ENCODE data around the gene TCN2. TPM values are rescaled to one million over a fixed set of nuclear protein-coding genes. Genes with fewer than 3 reads are reported as not detected.
"Not testable (repeated sequence)": the region's sequence is repeated elsewhere in the genome, so short reads cannot be mapped to it uniquely, and the experiment has no call there.

Gene TCN2
- total and polyA plus RNA-seq, 5 donors from 2014 or later, result 0.23 to 1.7 (median 0.85) TPM

DNA sequence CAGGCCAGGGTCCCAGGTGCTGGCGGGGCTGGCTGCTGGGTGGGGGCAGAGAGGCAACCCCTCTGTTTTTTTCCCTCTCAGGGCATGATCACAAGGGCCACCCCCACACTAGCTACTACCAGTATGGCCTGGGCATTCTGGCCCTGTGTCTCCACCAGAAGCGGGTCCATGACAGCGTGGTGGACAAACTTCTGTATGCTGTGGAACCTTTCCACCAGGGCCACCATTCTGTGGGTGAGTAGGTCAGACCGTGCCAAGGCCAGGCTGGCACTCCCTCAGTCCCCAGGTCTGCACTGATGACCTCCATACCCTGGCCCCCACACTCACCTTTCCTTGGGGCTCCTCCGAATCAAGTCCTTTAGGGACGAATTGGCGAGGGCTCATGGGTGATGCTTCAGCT, 7.3 kb downstream of the TCN2 start:
- Mint-ChIP-seq H3K27me3 (peaks cover 9% of the 10 kb centered on the region), H3K27ac (no peak overlapping the region), H3K4me3 (no peak overlapping the region), H3K36me3 (peaks cover 4% of the 10 kb centered on the region), H3K9me3 (peaks cover 0 to 1% (median 0%) of the 10 kb centered on the region in 7 donors), H3K4me1 (peaks cover 0 to 2% (median 2%) of the 10 kb centered on the region in 4 donors)
- Histone ChIP-seq H3K4me1 (ENCODE audit: control insufficient read depth, insufficient read depth, low read length, poor library complexity, severe bottlenecking) (no peaks in the 10 kb centered on the region), H3K36me3 (ENCODE audit: control insufficient read depth, insufficient read depth, low read length) (no peaks in the 10 kb centered on the region), H3K9me3 (ENCODE audit: control insufficient read depth in 2 of 2, low read length in 2 of 2) (no peaks in the 10 kb centered on the region), H3K27me3 (ENCODE audit: control insufficient read depth, insufficient read depth, low read length) (no peaks in the 10 kb centered on the region), H3K27ac (ENCODE audit: insufficient read depth, low read length, poor library complexity, severe bottlenecking) (no peak overlapping the region), H3K4me3 (ENCODE audit: low read depth, low read length) (no peak overlapping the region)
- DNase-seq (no peak), ATAC-seq (ENCODE audit: low read depth in 2 of 2) (no peak)

DNA sequence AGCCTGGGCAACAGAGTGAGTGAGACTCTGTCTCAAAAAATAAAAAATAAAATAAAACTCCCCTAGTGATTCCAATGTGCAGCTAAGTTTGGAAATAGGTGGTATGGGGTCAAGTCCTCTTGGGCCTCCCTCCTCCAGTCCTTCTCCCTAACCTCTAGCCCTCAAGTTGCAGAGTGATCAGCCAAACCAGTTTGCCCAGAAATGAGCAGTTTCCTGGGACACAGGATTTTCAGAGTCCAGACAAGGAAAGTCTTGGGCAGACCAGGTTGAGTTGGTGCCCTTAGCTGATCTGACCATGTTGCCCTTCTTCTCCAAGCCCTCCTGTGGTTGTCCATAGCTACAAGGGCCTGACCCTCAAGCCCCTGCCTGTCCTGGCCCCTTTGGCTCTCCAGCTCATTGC, 7.9 kb downstream of the TCN2 start:
- H3K36me3 ChIP-seq (ENCODE audit: control insufficient read depth, insufficient read depth, low read length), result no peaks in the 10 kb centered on the region
- H3K9me3 Mint-ChIP-seq, result peaks cover 0 to 1% (median 0%) of the 10 kb centered on the region in 7 donors
- DNase-seq, result no peak
- H3K4me3 ChIP-seq (ENCODE audit: low read depth, low read length), result no peak overlapping the region
- no peaks in the 10 kb centered on the region for H3K4me1 ChIP-seq (ENCODE audit: control insufficient read depth, insufficient read depth, low read length, poor library complexity, severe bottlenecking)
- H3K27me3 Mint-ChIP-seq, result peaks cover 4% of the 10 kb centered on the region
- H3K27ac ChIP-seq (ENCODE audit: insufficient read depth, low read length, poor library complexity, severe bottlenecking), result no peak overlapping the region
- H3K4me1 Mint-ChIP-seq, result peaks cover 0 to 2% (median 0%) of the 10 kb centered on the region in 4 donors
- peaks cover 4% of the 10 kb centered on the region for H3K36me3 Mint-ChIP-seq
- H3K27me3 ChIP-seq (ENCODE audit: control insufficient read depth, insufficient read depth, low read length), result no peaks in the 10 kb centered on the region
- no peak for ATAC-seq (ENCODE audit: low read depth in 2 of 2)
- no peak overlapping the region for H3K4me3 Mint-ChIP-seq
- H3K27ac Mint-ChIP-seq, result no peak overlapping the region
- no peaks in the 10 kb centered on the region for H3K9me3 ChIP-seq (ENCODE audit: control insufficient read depth in 2 of 2, low read length in 2 of 2)

DNA sequence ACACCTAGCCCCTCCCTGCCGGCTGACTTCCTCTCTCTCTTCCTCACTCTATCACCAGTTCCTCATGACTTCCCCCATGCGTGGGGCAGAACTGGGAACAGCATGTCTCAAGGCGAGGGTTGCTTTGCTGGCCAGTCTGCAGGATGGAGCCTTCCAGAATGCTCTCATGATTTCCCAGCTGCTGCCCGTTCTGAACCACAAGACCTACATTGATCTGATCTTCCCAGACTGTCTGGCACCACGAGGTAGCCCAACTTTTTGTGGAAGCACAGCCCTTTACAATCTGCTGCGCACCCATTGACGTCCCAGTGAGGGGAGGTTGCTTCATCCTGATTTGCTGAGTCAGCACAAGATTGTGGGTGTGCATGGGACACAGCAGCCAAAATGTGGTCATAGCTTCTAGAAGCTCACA, 8.6 kb downstream of the TCN2 start:
- Histone ChIP-seq H3K36me3 (ENCODE audit: control insufficient read depth, insufficient read depth, low read length) (no peaks in the 10 kb centered on the region), H3K27ac (ENCODE audit: insufficient read depth, low read length, poor library complexity, severe bottlenecking) (no peak overlapping the region), H3K9me3 (ENCODE audit: control insufficient read depth in 2 of 2, low read length in 2 of 2) (no peaks in the 10 kb centered on the region), H3K27me3 (ENCODE audit: control insufficient read depth, insufficient read depth, low read length) (no peaks in the 10 kb centered on the region), H3K4me1 (ENCODE audit: control insufficient read depth, insufficient read depth, low read length, poor library complexity, severe bottlenecking) (no peaks in the 10 kb centered on the region), H3K4me3 (ENCODE audit: low read depth, low read length) (no peak overlapping the region)
- DNase-seq (no peak), ATAC-seq (ENCODE audit: low read depth in 2 of 2) (no peak)
- H3K27me3 Mint-ChIP-seq, result peaks cover 4% of the 10 kb centered on the region
- peaks cover 4% of the 10 kb centered on the region for H3K36me3 Mint-ChIP-seq
- no peak overlapping the region for H3K27ac Mint-ChIP-seq
- H3K9me3 Mint-ChIP-seq, result peaks cover 0 to 1% (median 0%) of the 10 kb centered on the region in 7 donors
- no peaks in the 10 kb centered on the region for H3K4me1 Mint-ChIP-seq
- no peak overlapping the region for H3K4me3 Mint-ChIP-seq

DNA sequence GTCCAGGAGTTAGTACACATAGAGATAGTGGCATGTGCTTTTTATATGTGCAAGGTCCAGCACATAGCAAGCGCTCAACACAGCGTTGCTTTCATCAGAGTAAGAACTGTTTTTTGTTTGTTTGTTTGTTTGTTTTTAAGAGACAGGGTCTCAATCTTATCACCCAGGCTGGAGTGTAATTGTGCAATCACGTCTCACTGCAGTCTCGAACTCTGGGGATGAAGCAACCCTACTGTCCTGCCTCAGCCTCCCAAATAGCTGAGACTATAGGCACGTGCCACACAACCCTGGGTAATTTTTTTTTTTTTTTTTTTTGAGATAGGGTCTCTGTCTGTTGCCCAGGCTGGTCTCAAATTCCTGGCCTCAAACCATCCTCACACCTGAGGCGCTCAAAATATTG, 10.8 kb downstream of the TCN2 start:
- Histone ChIP-seq H3K4me1 (ENCODE audit: control insufficient read depth, insufficient read depth, low read length, poor library complexity, severe bottlenecking) (no peaks in the 10 kb centered on the region), H3K27me3 (ENCODE audit: control insufficient read depth, insufficient read depth, low read length) (no peaks in the 10 kb centered on the region), H3K27ac (ENCODE audit: insufficient read depth, low read length, poor library complexity, severe bottlenecking) (no peak overlapping the region), H3K36me3 (ENCODE audit: control insufficient read depth, insufficient read depth, low read length) (no peaks in the 10 kb centered on the region), H3K4me3 (ENCODE audit: low read depth, low read length) (no peak overlapping the region), H3K9me3 (ENCODE audit: control insufficient read depth in 2 of 2, low read length in 2 of 2) (no peaks in the 10 kb centered on the region)
- H3K36me3 Mint-ChIP-seq, result peaks cover 4% of the 10 kb centered on the region
- no peak overlapping the region for H3K27ac Mint-ChIP-seq
- no peaks in the 10 kb centered on the region for H3K4me1 Mint-ChIP-seq
- peaks cover 0 to 1% (median 0%) of the 10 kb centered on the region in 7 donors for H3K9me3 Mint-ChIP-seq
- DNase-seq (no peak), ATAC-seq (ENCODE audit: low read depth in 2 of 2) (no peak)
- no peak overlapping the region for H3K4me3 Mint-ChIP-seq
- no peaks in the 10 kb centered on the region for H3K27me3 Mint-ChIP-seq

DNA sequence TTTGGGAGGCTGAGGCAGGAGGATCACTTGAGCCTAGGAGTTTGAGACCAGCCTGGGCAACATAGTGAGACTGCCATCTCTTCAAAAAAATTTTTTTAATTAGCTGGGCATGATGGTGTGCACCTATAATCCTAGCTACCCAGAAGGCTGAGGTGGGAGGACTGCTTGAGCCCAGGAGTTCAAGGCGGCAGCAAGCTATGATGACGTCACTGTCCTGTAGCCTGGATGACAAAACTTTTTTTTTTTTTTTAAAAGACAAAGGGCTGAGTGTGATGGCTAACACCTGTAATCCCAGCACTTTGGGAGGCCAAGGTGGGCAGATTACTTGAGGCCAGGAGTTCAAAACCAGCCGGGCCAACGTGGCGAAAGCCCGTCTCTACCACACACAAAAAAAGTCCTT, 12.9 kb downstream of the TCN2 start:
- H3K4me3 ChIP-seq (ENCODE audit: low read depth, low read length); H3K4me1 ChIP-seq (ENCODE audit: control insufficient read depth, insufficient read depth, low read length, poor library complexity, severe bottlenecking); H3K36me3 Mint-ChIP-seq; H3K4me1 Mint-ChIP-seq; ATAC-seq (ENCODE audit: low read depth in 2 of 2); DNase-seq; H3K36me3 ChIP-seq (ENCODE audit: control insufficient read depth, insufficient read depth, low read length); H3K27me3 ChIP-seq (ENCODE audit: control insufficient read depth, insufficient read depth, low read length); H3K4me3 Mint-ChIP-seq; H3K27ac Mint-ChIP-seq; H3K9me3 ChIP-seq (ENCODE audit: control insufficient read depth in 2 of 2, low read length in 2 of 2); H3K9me3 Mint-ChIP-seq; H3K27me3 Mint-ChIP-seq; H3K27ac ChIP-seq (ENCODE audit: insufficient read depth, low read length, poor library complexity, severe bottlenecking): not testable (repeated sequence)

DNA sequence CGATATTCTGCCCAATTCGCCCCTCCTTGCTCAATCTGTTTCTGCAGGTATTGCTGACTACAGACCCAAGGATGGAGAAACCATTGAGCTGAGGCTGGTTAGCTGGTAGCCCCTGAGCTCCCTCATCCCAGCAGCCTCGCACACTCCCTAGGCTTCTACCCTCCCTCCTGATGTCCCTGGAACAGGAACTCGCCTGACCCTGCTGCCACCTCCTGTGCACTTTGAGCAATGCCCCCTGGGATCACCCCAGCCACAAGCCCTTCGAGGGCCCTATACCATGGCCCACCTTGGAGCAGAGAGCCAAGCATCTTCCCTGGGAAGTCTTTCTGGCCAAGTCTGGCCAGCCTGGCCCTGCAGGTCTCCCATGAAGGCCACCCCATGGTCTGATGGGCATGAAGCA, 19.4 kb downstream of the TCN2 start:
- no peaks in the 10 kb centered on the region for H3K4me1 ChIP-seq (ENCODE audit: control insufficient read depth, insufficient read depth, low read length, poor library complexity, severe bottlenecking)
- no peaks in the 10 kb centered on the region for H3K9me3 Mint-ChIP-seq
- no peaks in the 10 kb centered on the region for H3K36me3 ChIP-seq (ENCODE audit: control insufficient read depth, insufficient read depth, low read length)
- H3K27me3 ChIP-seq (ENCODE audit: control insufficient read depth, insufficient read depth, low read length), result no peaks in the 10 kb centered on the region
- H3K9me3 ChIP-seq (ENCODE audit: control insufficient read depth in 2 of 2, low read length in 2 of 2), result no peaks in the 10 kb centered on the region
- no peak overlapping the region for H3K27ac Mint-ChIP-seq
- ATAC-seq (ENCODE audit: low read depth in 2 of 2) (no peak), DNase-seq (no peak)
- H3K4me3 ChIP-seq (ENCODE audit: low read depth, low read length), result no peak overlapping the region
- no peak overlapping the region for H3K27ac ChIP-seq (ENCODE audit: insufficient read depth, low read length, poor library complexity, severe bottlenecking)
- H3K36me3 Mint-ChIP-seq, result no peaks in the 10 kb centered on the region
- H3K4me1 Mint-ChIP-seq, result no peaks in the 10 kb centered on the region
- H3K4me3 Mint-ChIP-seq, result no peak overlapping the region
- H3K27me3 Mint-ChIP-seq, result no peaks in the 10 kb centered on the region

DNA sequence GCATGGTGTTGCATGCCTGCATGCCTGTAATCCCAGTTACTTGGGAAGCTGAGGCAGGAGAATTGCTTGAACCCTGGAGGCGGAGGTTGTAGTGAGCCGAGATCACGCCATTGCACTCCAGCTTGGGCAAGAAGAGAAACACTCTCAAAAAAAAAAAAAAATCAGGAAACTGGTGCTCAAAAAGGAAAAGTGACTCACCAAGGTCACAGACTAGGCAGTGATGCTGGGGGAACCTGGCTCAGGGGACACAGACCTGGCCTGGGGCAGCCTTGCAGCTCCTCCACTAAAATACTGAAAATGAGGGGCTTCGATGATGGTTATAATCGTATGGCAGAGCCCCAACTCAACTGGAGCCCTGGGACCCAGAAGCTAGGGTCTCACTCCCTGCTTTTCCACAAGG, 20.5 kb downstream of the TCN2 start:
- Mint-ChIP-seq H3K4me3 (no peak overlapping the region), H3K9me3 (no peaks in the 10 kb centered on the region), H3K4me1 (no peaks in the 10 kb centered on the region), H3K27ac (peak overlapping the region in 1 of 3 donors; percentile 56), H3K36me3 (no peaks in the 10 kb centered on the region), H3K27me3 (no peaks in the 10 kb centered on the region)
- Histone ChIP-seq H3K4me1 (ENCODE audit: control insufficient read depth, insufficient read depth, low read length, poor library complexity, severe bottlenecking) (no peaks in the 10 kb centered on the region), H3K9me3 (ENCODE audit: control insufficient read depth in 2 of 2, low read length in 2 of 2) (no peaks in the 10 kb centered on the region), H3K27ac (ENCODE audit: insufficient read depth, low read length, poor library complexity, severe bottlenecking) (no peak overlapping the region), H3K27me3 (ENCODE audit: control insufficient read depth, insufficient read depth, low read length) (no peaks in the 10 kb centered on the region), H3K4me3 (ENCODE audit: low read depth, low read length) (no peak overlapping the region), H3K36me3 (ENCODE audit: control insufficient read depth, insufficient read depth, low read length) (no peaks in the 10 kb centered on the region)
- DNase-seq (no peak), ATAC-seq (ENCODE audit: low read depth in 2 of 2) (no peak)

DNA sequence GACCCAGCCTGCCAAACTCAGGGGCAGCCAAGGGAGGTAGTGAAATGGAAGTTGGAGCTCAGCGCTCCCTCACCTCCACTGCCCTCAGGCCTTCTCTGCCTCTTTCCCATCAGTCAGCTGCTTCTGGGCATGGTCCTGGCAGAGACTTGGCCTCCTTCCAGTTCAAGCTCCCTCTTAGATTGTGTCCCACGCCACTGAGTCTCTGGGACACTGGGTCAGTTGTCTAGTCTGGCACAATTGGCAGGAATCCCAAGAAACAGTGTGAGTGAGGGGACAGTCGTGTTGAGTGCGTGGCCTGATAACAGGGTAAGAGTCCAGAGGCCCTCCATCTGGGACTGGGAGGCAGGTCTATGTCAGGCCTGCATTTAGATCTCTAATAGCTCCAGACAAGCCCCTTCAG, 21.5 kb downstream of the TCN2 start:
- Histone ChIP-seq H3K9me3 (ENCODE audit: control insufficient read depth in 2 of 2, low read length in 2 of 2) (no peaks in the 10 kb centered on the region), H3K4me1 (ENCODE audit: control insufficient read depth, insufficient read depth, low read length, poor library complexity, severe bottlenecking) (no peaks in the 10 kb centered on the region), H3K27me3 (ENCODE audit: control insufficient read depth, insufficient read depth, low read length) (no peaks in the 10 kb centered on the region), H3K27ac (ENCODE audit: insufficient read depth, low read length, poor library complexity, severe bottlenecking) (no peak overlapping the region), H3K4me3 (ENCODE audit: low read depth, low read length) (no peak overlapping the region), H3K36me3 (ENCODE audit: control insufficient read depth, insufficient read depth, low read length) (no peaks in the 10 kb centered on the region)
- DNase-seq (no peak), ATAC-seq (ENCODE audit: low read depth in 2 of 2) (no peak)
- Mint-ChIP-seq H3K27me3 (no peaks in the 10 kb centered on the region), H3K27ac (no peak overlapping the region), H3K4me3 (no peak overlapping the region), H3K4me1 (no peaks in the 10 kb centered on the region), H3K36me3 (no peaks in the 10 kb centered on the region), H3K9me3 (no peaks in the 10 kb centered on the region)

Measured in CD4-positive, CD25-positive, alpha-beta regulatory T cell (primary cell).